ENCODE measurements around the gene PCCA.

Gene PCCA

DNA sequence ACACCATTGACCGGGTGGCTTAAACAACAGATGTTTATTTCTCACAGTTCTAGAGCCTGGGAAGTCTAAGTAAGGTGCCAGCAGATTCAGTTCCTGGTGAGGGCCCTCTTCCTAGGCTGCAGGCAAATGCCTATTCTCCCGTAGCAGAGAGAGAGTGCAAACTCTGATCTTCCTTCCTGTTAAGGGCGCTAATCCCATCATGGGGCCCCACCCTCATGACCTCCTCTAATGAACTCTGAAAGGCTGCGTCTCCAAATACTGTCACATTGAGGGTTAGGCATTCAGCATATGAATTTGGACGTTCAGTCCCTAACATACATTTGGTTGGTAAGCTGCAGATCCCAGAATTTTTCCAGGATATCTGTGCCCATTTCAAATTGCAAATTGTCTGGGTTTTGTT is 370.9 kb downstream of the PCCA start:
- Histone ChIP-seq H3K4me3 (ENCODE audit: low read depth, low read length) (no peak overlapping the region), H3K27ac (no peak overlapping the region), H3K27me3 (replicated peaks) (no peaks in the 10 kb centered on the region), H3K36me3 (replicated peaks) (no peaks in the 10 kb centered on the region)
- in situ Hi-C loops (cut with HindIII; ENCODE audit: low pct_ligation_motif_present, low sequenced_read_pairs), result no loop called here
- no peak for DNase-seq
- TF ChIP-seq, protein P1, sequence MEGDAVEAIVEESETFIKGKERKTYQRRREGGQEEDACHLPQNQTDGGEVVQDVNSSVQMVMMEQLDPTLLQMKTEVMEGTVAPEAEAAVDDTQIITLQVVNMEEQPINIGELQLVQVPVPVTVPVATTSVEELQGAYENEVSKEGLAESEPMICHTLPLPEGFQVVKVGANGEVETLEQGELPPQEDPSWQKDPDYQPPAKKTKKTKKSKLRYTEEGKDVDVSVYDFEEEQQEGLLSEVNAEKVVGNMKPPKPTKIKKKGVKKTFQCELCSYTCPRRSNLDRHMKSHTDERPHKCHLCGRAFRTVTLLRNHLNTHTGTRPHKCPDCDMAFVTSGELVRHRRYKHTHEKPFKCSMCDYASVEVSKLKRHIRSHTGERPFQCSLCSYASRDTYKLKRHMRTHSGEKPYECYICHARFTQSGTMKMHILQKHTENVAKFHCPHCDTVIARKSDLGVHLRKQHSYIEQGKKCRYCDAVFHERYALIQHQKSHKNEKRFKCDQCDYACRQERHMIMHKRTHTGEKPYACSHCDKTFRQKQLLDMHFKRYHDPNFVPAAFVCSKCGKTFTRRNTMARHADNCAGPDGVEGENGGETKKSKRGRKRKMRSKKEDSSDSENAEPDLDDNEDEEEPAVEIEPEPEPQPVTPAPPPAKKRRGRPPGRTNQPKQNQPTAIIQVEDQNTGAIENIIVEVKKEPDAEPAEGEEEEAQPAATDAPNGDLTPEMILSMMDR (IDR thresholded peaks at IDR 0.05; ENCODE audit: low read depth, low read length, missing control alignments), result no peak

DNA sequence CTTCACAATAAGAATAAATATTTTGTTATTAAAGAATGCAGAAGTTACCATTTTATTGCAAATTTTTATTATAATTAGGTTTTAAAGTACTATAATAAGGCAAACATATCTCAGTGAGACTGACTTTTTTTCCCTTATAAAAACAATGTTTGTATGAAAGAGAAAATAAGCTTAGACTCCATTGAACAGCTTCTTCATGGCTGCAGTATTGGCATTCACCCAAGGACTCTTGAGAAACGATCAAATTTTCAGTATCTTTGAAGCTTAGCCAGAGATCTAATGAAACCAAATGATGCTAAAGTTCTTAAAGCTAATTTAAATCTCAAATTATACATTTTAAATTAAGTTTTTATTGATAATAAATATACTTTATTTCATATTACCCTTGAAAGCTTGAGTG is 371.4 kb downstream of the PCCA start:
- H3K27ac ChIP-seq, result no peak overlapping the region
- H3K36me3 ChIP-seq (replicated peaks), result no peaks in the 10 kb centered on the region
- no peak overlapping the region for H3K4me3 ChIP-seq (ENCODE audit: low read depth, low read length)
- no peak for DNase-seq
- TF ChIP-seq, protein P1 (IDR thresholded peaks at IDR 0.05; ENCODE audit: low read depth, low read length, missing control alignments), result no peak
- in situ Hi-C loops (cut with HindIII; ENCODE audit: low pct_ligation_motif_present, low sequenced_read_pairs), result no loop called here
- H3K27me3 ChIP-seq (replicated peaks), result no peaks in the 10 kb centered on the region

DNA sequence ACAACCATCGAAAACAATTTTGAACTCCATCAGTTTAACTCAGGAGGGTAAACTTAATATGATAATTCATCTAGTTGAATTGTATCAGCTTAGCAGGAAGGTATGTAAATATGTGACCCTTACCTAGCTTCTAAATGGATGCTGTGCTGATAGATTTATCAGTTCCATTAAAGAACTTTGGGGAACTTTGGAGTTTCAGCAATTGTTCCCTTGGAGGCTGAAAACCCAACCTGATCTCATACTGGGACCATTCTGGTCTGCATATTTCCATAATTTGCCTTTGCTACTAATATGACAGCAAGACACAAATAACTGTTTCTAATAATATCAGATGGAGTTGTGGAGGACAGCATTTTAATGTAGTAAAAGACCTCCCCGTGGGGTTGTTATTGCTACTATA is 371.9 kb downstream of the PCCA start:
- TF ChIP-seq, protein P1 (IDR thresholded peaks at IDR 0.05; ENCODE audit: low read depth, low read length, missing control alignments), result no peak
- H3K27ac ChIP-seq, result no peak overlapping the region
- H3K36me3 ChIP-seq (replicated peaks), result no peaks in the 10 kb centered on the region
- no peak for DNase-seq
- in situ Hi-C loops (cut with HindIII; ENCODE audit: low pct_ligation_motif_present, low sequenced_read_pairs), result no loop called here
- no peaks in the 10 kb centered on the region for H3K27me3 ChIP-seq (replicated peaks)
- H3K4me3 ChIP-seq (ENCODE audit: low read depth, low read length), result no peak overlapping the region

DNA sequence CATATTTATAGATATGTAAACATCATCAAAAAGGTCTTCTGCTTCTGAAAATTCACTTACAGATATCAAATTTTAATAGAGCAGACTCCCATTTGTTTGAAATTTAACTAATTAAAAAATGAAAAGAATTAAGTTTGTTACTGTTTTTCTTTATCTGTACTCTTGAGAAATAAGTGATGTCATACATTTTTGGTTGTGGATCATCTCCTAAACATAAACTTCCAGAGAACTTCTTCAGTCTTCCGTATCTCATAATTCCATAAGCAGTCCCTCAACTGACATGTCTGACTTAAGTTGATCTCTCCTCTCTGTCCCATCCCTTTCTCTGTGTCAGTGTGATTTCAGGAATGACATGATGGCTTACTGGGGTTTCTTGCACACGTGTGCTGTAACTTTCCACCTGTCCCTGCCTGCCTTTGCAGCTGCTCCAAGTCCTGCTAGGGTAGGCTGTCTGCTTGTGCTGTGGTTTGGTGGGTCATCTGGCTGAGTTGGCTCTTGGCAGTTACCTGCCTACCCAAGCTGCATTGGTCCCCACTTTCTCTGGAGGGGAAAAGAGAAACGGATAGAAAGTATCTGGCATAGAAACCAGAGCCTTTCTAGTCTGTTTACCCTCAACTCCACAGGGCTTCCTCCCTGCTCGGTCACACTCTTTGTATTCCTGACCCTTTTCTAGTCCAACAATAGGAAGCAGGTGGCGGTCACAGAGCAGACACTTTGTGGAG is 372.6 kb downstream of the PCCA start:
- TF ChIP-seq, protein P1 (IDR thresholded peaks at IDR 0.05; ENCODE audit: low read depth, low read length, missing control alignments), result no peak
- Histone ChIP-seq H3K27me3 (replicated peaks) (no peaks in the 10 kb centered on the region), H3K36me3 (replicated peaks) (no peaks in the 10 kb centered on the region), H3K4me3 (ENCODE audit: low read depth, low read length) (no peak overlapping the region), H3K27ac (no peak overlapping the region)
- DNase-seq, result no peak
- in situ Hi-C loops (cut with HindIII; ENCODE audit: low pct_ligation_motif_present, low sequenced_read_pairs), result no loop called here

DNA sequence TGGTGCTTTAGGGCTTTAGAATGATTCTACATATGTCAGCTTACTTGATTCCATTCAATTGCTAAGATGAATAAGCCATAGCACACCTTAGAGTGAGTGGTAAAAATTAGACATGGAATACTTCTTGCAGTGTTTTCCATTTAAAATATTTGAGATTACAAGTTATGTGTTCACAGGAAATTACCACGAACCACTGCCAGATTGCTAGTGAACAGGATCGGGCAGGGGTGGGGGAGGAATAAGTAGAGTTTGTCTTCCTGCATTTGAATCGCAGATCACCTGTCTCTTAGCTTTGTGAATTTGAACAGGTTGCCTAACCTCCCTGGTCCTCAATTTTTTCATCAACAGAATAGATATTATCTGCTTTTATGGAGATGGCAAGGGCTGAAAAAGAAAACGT is 375.1 kb downstream of the PCCA start:
- TF ChIP-seq, protein P1 (IDR thresholded peaks at IDR 0.05; ENCODE audit: low read depth, low read length, missing control alignments), result no peak
- DNase-seq, result no peak
- in situ Hi-C loops (cut with HindIII; ENCODE audit: low pct_ligation_motif_present, low sequenced_read_pairs), result no loop called here

DNA sequence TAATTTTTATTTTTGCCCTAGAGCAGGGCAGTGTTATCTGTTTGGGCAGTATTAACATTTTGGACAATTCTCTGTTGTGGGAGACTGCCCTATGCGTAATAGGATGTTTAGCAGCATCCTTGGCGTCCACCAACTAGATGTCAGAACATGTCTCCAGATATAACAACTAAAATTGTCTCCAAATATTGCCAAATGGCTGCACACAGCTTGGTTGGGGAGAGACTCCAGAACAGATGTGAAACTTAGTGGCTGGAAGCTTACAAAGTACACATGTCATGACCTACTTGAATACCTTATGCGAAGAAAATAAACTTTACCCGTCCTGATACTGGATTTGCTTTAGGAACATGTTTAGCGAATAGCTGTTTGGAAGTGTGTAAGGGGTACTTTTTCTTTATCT is 376.7 kb downstream of the PCCA start:
- in situ Hi-C loops (cut with HindIII; ENCODE audit: low pct_ligation_motif_present, low sequenced_read_pairs), result no loop called here
- Histone ChIP-seq H3K36me3 (replicated peaks) (no peaks in the 10 kb centered on the region), H3K27ac (no peak overlapping the region), H3K4me3 (ENCODE audit: low read depth, low read length) (no peak overlapping the region), H3K27me3 (replicated peaks) (no peaks in the 10 kb centered on the region)
- TF ChIP-seq, protein P1 (IDR thresholded peaks at IDR 0.05; ENCODE audit: low read depth, low read length, missing control alignments), result no peak
- DNase-seq, result no peak

More for the DNA sequence above, 375.1 kb downstream of the PCCA start:
- Histone ChIP-seq H3K4me3 (ENCODE audit: low read depth, low read length) (no peak overlapping the region), H3K27me3 (replicated peaks) (no peaks in the 10 kb centered on the region), H3K36me3 (replicated peaks) (no peaks in the 10 kb centered on the region), H3K27ac (no peak overlapping the region)

All from brain microvascular endothelial cell (primary cell).